ENCODE measurements around the gene HDLBP. TPM values are rescaled to one million over a fixed set of nuclear protein-coding genes. Genes with fewer than 3 reads are reported as not detected.

The HDLBP gene
- polyA plus RNA-seq, 1 experiment, result 707 TPM

- no peak for DNase-seq (ENCODE audit: low read depth, low spot score)
- Histone ChIP-seq H3K27me3 (ENCODE audit: control insufficient read depth, insufficient read depth, low read length) (no peaks in the 10 kb centered on the region), H3K9me3 (ENCODE audit: control insufficient read depth, insufficient read depth, low read length) (no peaks in the 10 kb centered on the region), H3K27ac (ENCODE audit: low read depth, low read length) (no peak overlapping the region), H3K4me3 (ENCODE audit: low read depth, low read length) (no peak overlapping the region)
- POLR2A ChIA-PET, result interaction anchor here (0.7 kb wide), 1 partner anchor 23 kb away, joined by 3 read pairs; no protein-coding TSS in a partner anchor
- no peak for TF ChIP-seq CTCF (IDR thresholded peaks at IDR 0.05; ENCODE audit: low read depth, low read length)
- CTCF ChIA-PET, result no interaction called here
Measured at GRCh38 chr2:241291977-241292376, 23.5 kb downstream of the HDLBP start.

- no peak overlapping the region for H3K27ac ChIP-seq (ENCODE audit: low read depth, low read length)
Measured at GRCh38 chr2:241291153-241291552, 24.3 kb downstream of the HDLBP start.

GRCh38 chr2:241289597-241289996 is 25.9 kb downstream of the HDLBP start:
- ChIA-PET POLR2A (interaction anchor here (0.6 to 0.9 kb wide), 2 partner anchors 26 to 346 kb away, joined by 3 to 7 read pairs; no protein-coding TSS in a partner anchor), CTCF (no interaction called here)
- H3K27me3 ChIP-seq (ENCODE audit: control insufficient read depth, insufficient read depth, low read length), result no peaks in the 10 kb centered on the region
- TF ChIP-seq CTCF (IDR thresholded peaks at IDR 0.05; ENCODE audit: low read depth, low read length), result no peak
- H3K4me3 ChIP-seq (ENCODE audit: low read depth, low read length), result no peak overlapping the region
- DNase-seq (ENCODE audit: low read depth, low spot score), result no peak
- H3K27ac ChIP-seq (ENCODE audit: low read depth, low read length), result no peak overlapping the region
- no peaks in the 10 kb centered on the region for H3K9me3 ChIP-seq (ENCODE audit: control insufficient read depth, insufficient read depth, low read length)

More at GRCh38 chr2:241291153-241291552, 24.3 kb downstream of the HDLBP start:
- TF ChIP-seq CTCF (IDR thresholded peaks at IDR 0.05; ENCODE audit: low read depth, low read length), result no peak
- DNase-seq (ENCODE audit: low read depth, low spot score), result no peak
- Histone ChIP-seq H3K9me3 (ENCODE audit: control insufficient read depth, insufficient read depth, low read length) (no peaks in the 10 kb centered on the region), H3K4me3 (ENCODE audit: low read depth, low read length) (no peak overlapping the region), H3K27me3 (ENCODE audit: control insufficient read depth, insufficient read depth, low read length) (no peaks in the 10 kb centered on the region)
- ChIA-PET POLR2A (no interaction called here), CTCF (no interaction called here)

GRCh38 chr2:241289053-241289452 is 26.4 kb downstream of the HDLBP start:
- ChIA-PET POLR2A (interaction anchor here (0.9 kb wide), 1 partner anchor 26 kb away, joined by 3 read pairs; no protein-coding TSS in a partner anchor), CTCF (no interaction called here)
- no peaks in the 10 kb centered on the region for H3K27me3 ChIP-seq (ENCODE audit: control insufficient read depth, insufficient read depth, low read length)
- no peak for TF ChIP-seq CTCF (IDR thresholded peaks at IDR 0.05; ENCODE audit: low read depth, low read length)
- no peak overlapping the region for H3K4me3 ChIP-seq (ENCODE audit: low read depth, low read length)
- H3K27ac ChIP-seq (ENCODE audit: low read depth, low read length), result no peak overlapping the region
- DNase-seq (ENCODE audit: low read depth, low spot score), result no peak
- no peaks in the 10 kb centered on the region for H3K9me3 ChIP-seq (ENCODE audit: control insufficient read depth, insufficient read depth, low read length)

- CTCF ChIA-PET, result no interaction called here
- TF ChIP-seq CTCF (IDR thresholded peaks at IDR 0.05; ENCODE audit: low read depth, low read length), result no peak
- POLR2A ChIA-PET, result interaction anchor here (0.5 kb wide), 1 partner anchor 198 kb away, joined by 3 read pairs; no protein-coding TSS in a partner anchor
- H3K9me3 ChIP-seq (ENCODE audit: control insufficient read depth, insufficient read depth, low read length), result no peaks in the 10 kb centered on the region
- no peak overlapping the region for H3K4me3 ChIP-seq (ENCODE audit: low read depth, low read length)
- H3K27me3 ChIP-seq (ENCODE audit: control insufficient read depth, insufficient read depth, low read length), result no peaks in the 10 kb centered on the region
- peak overlapping the region; percentile 21 for H3K27ac ChIP-seq (ENCODE audit: low read depth, low read length)
- DNase-seq (ENCODE audit: low read depth, low spot score), result no peak
Measured at GRCh38 chr2:241288324-241288888, 27.1 kb downstream of the HDLBP start.

Data from AG04450 (cell line).